Subcutaneous abdominal adipose tissue (tissue), 5 donors: Measurements from ENCODE around the gene CIDEC.
A peak's percentile ranks its signal among the peaks of the same experiment; 100 is the strongest.

Experiments used
- H3K27ac ChIP-seq: one replicate; pipeline ENCODE4 v1.7.0; 2013; ENCODE audit warnings: low read depth, mild to moderate bottlenecking, inconsistent platforms, low read length, moderate library complexity
- H3K27me3 ChIP-seq, 5 donors: one replicate each; pipeline ENCODE4 v1.7.0; 2013; ENCODE audit warnings: low read length in 5 of 5, inconsistent platforms in 1 of 5; ENCODE audit not compliant: control insufficient read depth in 5 of 5, insufficient read depth in 4 of 5
- H3K36me3 ChIP-seq, 5 donors: one replicate each; pipeline ENCODE4 v1.7.0; 2013; ENCODE audit warnings: low read length in 5 of 5; ENCODE audit not compliant: control insufficient read depth in 5 of 5, insufficient read depth in 5 of 5
- H3K4me1 ChIP-seq, 5 donors: one replicate each; pipeline ENCODE4 v1.7.0; 2013; ENCODE audit warnings: low read length in 5 of 5, mild to moderate bottlenecking in 3 of 5, moderate library complexity in 1 of 5; ENCODE audit not compliant: control insufficient read depth in 5 of 5, insufficient read depth in 5 of 5
- H3K4me3 ChIP-seq, 5 donors: one replicate each; pipeline ENCODE4 v1.7.0; 2013; ENCODE audit warnings: low read length in 5 of 5, low read depth in 1 of 5
- H3K9ac ChIP-seq, 5 donors: one replicate each; pipeline ENCODE4 v1.7.0; 2013; ENCODE audit warnings: low read length in 5 of 5, mild to moderate bottlenecking in 4 of 5, moderate library complexity in 3 of 5
- H3K9me3 ChIP-seq, 5 donors: one replicate each; pipeline ENCODE4 v1.7.0; 2013; ENCODE audit warnings: low read length in 5 of 5; ENCODE audit not compliant: control insufficient read depth in 5 of 5
- donor health status: healthy.
- donor health status: healthy.
- donor health status: healthy.
- donor health status: healthy.
- donor health status: healthy.

CIDEC gene

GRCh38 chr3:9914011-9914410 lies 34.0 kb upstream of the CIDEC start:
- Histone ChIP-seq H3K9ac (peak overlapping the region in 4 of 5 donors; percentile 10 to 68 (median 44)), H3K27me3 (no peaks in the 10 kb centered on the region), H3K36me3 (peaks cover 0 to 25% (median 7%) of the 10 kb centered on the region in 5 donors), H3K4me1 (peaks cover 12 to 48% (median 43%) of the 10 kb centered on the region in 5 donors), H3K4me3 (no peak overlapping the region), H3K9me3 (no peaks in the 10 kb centered on the region), H3K27ac (peak overlapping the region; percentile 95)

GRCh38 chr3:9913601-9914000 lies 33.5 kb upstream of the CIDEC start:
- H3K4me1 ChIP-seq = peaks cover 12 to 48% (median 43%) of the 10 kb centered on the region in 5 donors
- peaks cover 0 to 29% (median 7%) of the 10 kb centered on the region in 5 donors for H3K36me3 ChIP-seq
- peak overlapping the region in 2 of 5 donors; percentile 33 to 68 for H3K9ac ChIP-seq
- no peaks in the 10 kb centered on the region for H3K27me3 ChIP-seq
- H3K27ac ChIP-seq = peak overlapping the region; percentile 95
- H3K9me3 ChIP-seq = no peaks in the 10 kb centered on the region
- no peak overlapping the region for H3K4me3 ChIP-seq

- H3K27ac ChIP-seq = no peak overlapping the region
- peaks cover 8 to 40% (median 35%) of the 10 kb centered on the region in 5 donors for H3K4me1 ChIP-seq
- no peaks in the 10 kb centered on the region for H3K27me3 ChIP-seq
- H3K36me3 ChIP-seq = peaks cover 0 to 40% (median 15%) of the 10 kb centered on the region in 5 donors
- no peak overlapping the region for H3K9ac ChIP-seq
- H3K9me3 ChIP-seq = no peaks in the 10 kb centered on the region
- no peak overlapping the region for H3K4me3 ChIP-seq
These were observed 32.4 kb upstream of the CIDEC start for GRCh38 chr3:9912294-9912935.

- Histone ChIP-seq H3K4me3 (no peak overlapping the region), H3K9me3 (no peaks in the 10 kb centered on the region), H3K36me3 (peaks cover 0 to 43% (median 15%) of the 10 kb centered on the region in 5 donors), H3K27me3 (no peaks in the 10 kb centered on the region), H3K4me1 (peaks cover 6 to 35% (median 30%) of the 10 kb centered on the region in 5 donors), H3K27ac (no peak overlapping the region), H3K9ac (no peak overlapping the region)
These were observed 31.8 kb upstream of the CIDEC start for GRCh38 chr3:9911863-9912262.

GRCh38 chr3:9909221-9910013 lies 29.4 kb upstream of the CIDEC start:
- no peaks in the 10 kb centered on the region for H3K27me3 ChIP-seq
- no peak overlapping the region for H3K27ac ChIP-seq
- H3K4me3 ChIP-seq = no peak overlapping the region
- H3K9ac ChIP-seq = no peak overlapping the region
- peaks cover 2 to 12% (median 11%) of the 10 kb centered on the region in 5 donors for H3K4me1 ChIP-seq
- H3K36me3 ChIP-seq = peaks cover 0 to 49% (median 20%) of the 10 kb centered on the region in 5 donors
- H3K9me3 ChIP-seq = no peaks in the 10 kb centered on the region

GRCh38 chr3:9908286-9908685 lies 28.2 kb upstream of the CIDEC start:
- Histone ChIP-seq H3K36me3 (peaks cover 0 to 49% (median 20%) of the 10 kb centered on the region in 5 donors), H3K9ac (no peak overlapping the region), H3K27ac (no peak overlapping the region), H3K4me1 (peaks cover 4 to 9% (median 8%) of the 10 kb centered on the region in 5 donors), H3K27me3 (no peaks in the 10 kb centered on the region), H3K9me3 (no peaks in the 10 kb centered on the region), H3K4me3 (no peak overlapping the region)

GRCh38 chr3:9906480-9906879 lies 26.4 kb upstream of the CIDEC start:
- H3K9ac ChIP-seq = no peak overlapping the region
- peaks cover 0 to 40% (median 20%) of the 10 kb centered on the region in 5 donors for H3K36me3 ChIP-seq
- H3K27ac ChIP-seq = no peak overlapping the region
- no peak overlapping the region for H3K4me3 ChIP-seq
- H3K4me1 ChIP-seq = peaks cover 7 to 23% (median 21%) of the 10 kb centered on the region in 5 donors
- H3K27me3 ChIP-seq = no peaks in the 10 kb centered on the region
- H3K9me3 ChIP-seq = no peaks in the 10 kb centered on the region

GRCh38 chr3:9903904-9904303 lies 23.9 kb upstream of the CIDEC start:
- Histone ChIP-seq H3K9me3 (no peaks in the 10 kb centered on the region), H3K36me3 (peaks cover 0 to 22% (median 13%) of the 10 kb centered on the region in 5 donors), H3K27me3 (no peaks in the 10 kb centered on the region), H3K4me1 (peaks cover 7 to 26% (median 22%) of the 10 kb centered on the region in 5 donors), H3K9ac (peak overlapping the region in 2 of 5 donors; percentile 18 to 29), H3K4me3 (peak overlapping the region in 2 of 5 donors; percentile 63 to 65), H3K27ac (peak overlapping the region; percentile 37)

GRCh38 chr3:9903238-9903624 lies 23.2 kb upstream of the CIDEC start:
- Histone ChIP-seq H3K27me3 (no peaks in the 10 kb centered on the region), H3K27ac (peak overlapping the region; percentile 81), H3K4me1 (peaks cover 9 to 33% (median 26%) of the 10 kb centered on the region in 5 donors), H3K9me3 (no peaks in the 10 kb centered on the region), H3K9ac (peak overlapping the region; percentile 31 to 77 (median 70)), H3K36me3 (peaks cover 0 to 16% (median 11%) of the 10 kb centered on the region in 5 donors), H3K4me3 (peak overlapping the region; percentile 63 to 81 (median 66))
